Measurements from ENCODE around the gene WDR45B. TPM values are rescaled to one million over a fixed set of nuclear protein-coding genes. Genes with fewer than 3 reads are reported as not detected.

WDR45B gene
- total RNA-seq, 1 experiment from 2014 or later, result 132 TPM

DNA sequence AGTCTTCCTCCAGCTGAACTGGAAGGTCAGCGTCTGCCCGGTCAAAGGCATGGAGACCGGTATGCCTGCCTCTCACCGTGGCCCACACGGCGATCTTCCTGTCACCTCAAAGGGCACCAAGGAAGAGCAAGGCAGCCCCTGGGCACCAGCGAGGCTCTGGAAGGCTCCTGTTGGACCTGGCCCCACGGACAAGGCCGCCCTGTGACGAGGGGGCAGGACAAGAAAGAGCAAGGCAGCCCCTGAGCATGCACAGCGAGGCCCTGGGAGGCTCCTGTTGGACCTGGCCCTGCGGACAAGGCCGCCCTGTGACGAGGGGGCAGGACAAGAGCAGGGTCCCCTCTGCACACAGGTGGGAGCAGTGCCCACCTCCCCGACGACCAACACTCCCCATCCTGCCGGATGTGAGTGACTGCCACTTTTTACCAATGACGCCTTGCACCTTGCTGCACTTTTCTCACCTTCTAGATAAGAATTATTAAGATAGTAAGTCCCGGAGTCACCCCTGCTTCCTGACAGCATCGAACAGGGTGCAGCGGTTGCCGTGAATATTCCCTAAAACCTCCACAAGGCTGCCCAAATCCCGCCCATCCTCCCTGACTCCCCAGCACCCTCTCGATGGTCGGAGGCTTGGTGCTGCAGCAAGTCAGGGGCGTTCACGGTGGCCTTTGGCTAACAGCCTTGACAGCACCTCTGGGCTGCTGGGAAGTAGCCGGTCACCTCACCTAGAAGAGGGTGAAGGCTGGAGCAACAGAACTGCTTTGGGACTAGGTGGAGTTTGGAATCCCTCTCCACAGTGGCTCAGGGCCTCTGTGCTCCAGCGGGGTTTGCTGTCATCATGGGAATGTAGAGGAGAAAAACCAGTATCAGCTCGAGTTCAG lies 5.6 kb upstream of the WDR45B start:
- Histone ChIP-seq H3K4me3 (ENCODE audit: low read depth in 2 of 2, low read length in 2 of 2) (no peak overlapping the region), H3K27ac (ENCODE audit: low read length) (no peak overlapping the region), H3K27me3 (ENCODE audit: control insufficient read depth, insufficient read depth, low read length) (no peaks in the 10 kb centered on the region), H3K36me3 (ENCODE audit: control insufficient read depth, insufficient read depth, low read length) (no peaks in the 10 kb centered on the region), H3K9me3 (ENCODE audit: control insufficient read depth, insufficient read depth, low read depth, low read length) (no peaks in the 10 kb centered on the region), H3K4me1 (ENCODE audit: control insufficient read depth, insufficient read depth, low read length) (peaks cover 10% of the 10 kb centered on the region)
- in situ Hi-C loops (cut with HindIII; ENCODE audit: low pct_unique_long_range_greater_than_20kb, low sequenced_read_pairs) (no loop called here), intact Hi-C loops (cut with micrococcal nuclease; ENCODE audit: unreplicated experiment) (no loop called here)
- TF ChIP-seq SIN3A (IDR thresholded peaks at IDR 0.05; ENCODE audit: borderline replicate concordance, insufficient read depth, low read depth, low read length), result no peak
- TF ChIP-seq TCF7L2 (IDR thresholded peaks at IDR 0.05; ENCODE audit: low read depth, low read length), result no peak
- TF ChIP-seq POLR2AphosphoS5 (IDR thresholded peaks at IDR 0.05; ENCODE audit: low read depth, low read length), result no peak
- TF ChIP-seq, protein P1, sequence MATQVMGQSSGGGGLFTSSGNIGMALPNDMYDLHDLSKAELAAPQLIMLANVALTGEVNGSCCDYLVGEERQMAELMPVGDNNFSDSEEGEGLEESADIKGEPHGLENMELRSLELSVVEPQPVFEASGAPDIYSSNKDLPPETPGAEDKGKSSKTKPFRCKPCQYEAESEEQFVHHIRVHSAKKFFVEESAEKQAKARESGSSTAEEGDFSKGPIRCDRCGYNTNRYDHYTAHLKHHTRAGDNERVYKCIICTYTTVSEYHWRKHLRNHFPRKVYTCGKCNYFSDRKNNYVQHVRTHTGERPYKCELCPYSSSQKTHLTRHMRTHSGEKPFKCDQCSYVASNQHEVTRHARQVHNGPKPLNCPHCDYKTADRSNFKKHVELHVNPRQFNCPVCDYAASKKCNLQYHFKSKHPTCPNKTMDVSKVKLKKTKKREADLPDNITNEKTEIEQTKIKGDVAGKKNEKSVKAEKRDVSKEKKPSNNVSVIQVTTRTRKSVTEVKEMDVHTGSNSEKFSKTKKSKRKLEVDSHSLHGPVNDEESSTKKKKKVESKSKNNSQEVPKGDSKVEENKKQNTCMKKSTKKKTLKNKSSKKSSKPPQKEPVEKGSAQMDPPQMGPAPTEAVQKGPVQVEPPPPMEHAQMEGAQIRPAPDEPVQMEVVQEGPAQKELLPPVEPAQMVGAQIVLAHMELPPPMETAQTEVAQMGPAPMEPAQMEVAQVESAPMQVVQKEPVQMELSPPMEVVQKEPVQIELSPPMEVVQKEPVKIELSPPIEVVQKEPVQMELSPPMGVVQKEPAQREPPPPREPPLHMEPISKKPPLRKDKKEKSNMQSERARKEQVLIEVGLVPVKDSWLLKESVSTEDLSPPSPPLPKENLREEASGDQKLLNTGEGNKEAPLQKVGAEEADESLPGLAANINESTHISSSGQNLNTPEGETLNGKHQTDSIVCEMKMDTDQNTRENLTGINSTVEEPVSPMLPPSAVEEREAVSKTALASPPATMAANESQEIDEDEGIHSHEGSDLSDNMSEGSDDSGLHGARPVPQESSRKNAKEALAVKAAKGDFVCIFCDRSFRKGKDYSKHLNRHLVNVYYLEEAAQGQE (IDR thresholded peaks at IDR 0.05; ENCODE audit: insufficient read depth in 1 of 2, low read depth in 2 of 2, low read length in 1 of 2), result no peak
- TF ChIP-seq, protein P2, sequence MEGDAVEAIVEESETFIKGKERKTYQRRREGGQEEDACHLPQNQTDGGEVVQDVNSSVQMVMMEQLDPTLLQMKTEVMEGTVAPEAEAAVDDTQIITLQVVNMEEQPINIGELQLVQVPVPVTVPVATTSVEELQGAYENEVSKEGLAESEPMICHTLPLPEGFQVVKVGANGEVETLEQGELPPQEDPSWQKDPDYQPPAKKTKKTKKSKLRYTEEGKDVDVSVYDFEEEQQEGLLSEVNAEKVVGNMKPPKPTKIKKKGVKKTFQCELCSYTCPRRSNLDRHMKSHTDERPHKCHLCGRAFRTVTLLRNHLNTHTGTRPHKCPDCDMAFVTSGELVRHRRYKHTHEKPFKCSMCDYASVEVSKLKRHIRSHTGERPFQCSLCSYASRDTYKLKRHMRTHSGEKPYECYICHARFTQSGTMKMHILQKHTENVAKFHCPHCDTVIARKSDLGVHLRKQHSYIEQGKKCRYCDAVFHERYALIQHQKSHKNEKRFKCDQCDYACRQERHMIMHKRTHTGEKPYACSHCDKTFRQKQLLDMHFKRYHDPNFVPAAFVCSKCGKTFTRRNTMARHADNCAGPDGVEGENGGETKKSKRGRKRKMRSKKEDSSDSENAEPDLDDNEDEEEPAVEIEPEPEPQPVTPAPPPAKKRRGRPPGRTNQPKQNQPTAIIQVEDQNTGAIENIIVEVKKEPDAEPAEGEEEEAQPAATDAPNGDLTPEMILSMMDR (IDR thresholded peaks at IDR 0.05), result no peak
- DNase-seq (ENCODE audit: low read depth, low spot score) (no peak), ATAC-seq (no peak)
- BruUV-seq (replicated peaks), result no TSS peak
- ChIA-PET CTCF (no interaction called here), POLR2A (no interaction called here)

DNA sequence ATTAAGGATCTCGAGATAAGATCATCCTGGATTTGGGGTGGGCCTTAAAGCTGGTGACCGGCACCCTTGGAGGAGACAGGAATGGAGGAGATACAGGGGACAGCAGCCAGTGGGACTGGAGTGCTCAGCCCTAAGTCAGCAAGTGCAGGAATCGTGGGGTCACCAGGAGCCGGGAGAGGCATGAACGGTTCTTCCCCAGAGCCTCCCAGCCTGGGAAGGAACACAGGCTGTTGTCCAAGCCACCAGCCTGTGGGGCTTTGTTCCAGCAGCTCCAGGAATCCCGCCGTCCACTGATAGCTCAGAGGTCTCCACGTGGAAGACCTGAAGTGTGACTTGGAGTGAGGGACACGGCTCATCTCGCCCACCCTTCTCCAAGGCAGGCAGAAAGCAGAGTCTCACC lies 2.5 kb upstream of the WDR45B start:
- Histone ChIP-seq H3K4me3 (ENCODE audit: low read depth in 2 of 2, low read length in 2 of 2) (no peak overlapping the region), H3K36me3 (ENCODE audit: control insufficient read depth, insufficient read depth, low read length) (peaks cover 10% of the 10 kb centered on the region; the same call in 1 of the 2 replicates), H3K27ac (ENCODE audit: low read length) (no peak overlapping the region), H3K27me3 (ENCODE audit: control insufficient read depth, insufficient read depth, low read length) (no peaks in the 10 kb centered on the region), H3K4me1 (ENCODE audit: control insufficient read depth, insufficient read depth, low read length) (peaks cover 15% of the 10 kb centered on the region), H3K9me3 (ENCODE audit: control insufficient read depth, insufficient read depth, low read depth, low read length) (no peaks in the 10 kb centered on the region)
- POLR2A ChIA-PET, result no interaction called here
- intact Hi-C loops (cut with micrococcal nuclease; ENCODE audit: unreplicated experiment) (no loop called here), in situ Hi-C loops (cut with HindIII; ENCODE audit: low pct_unique_long_range_greater_than_20kb, low sequenced_read_pairs) (no loop called here)
- BruUV-seq (replicated peaks), result no TSS peak
- no peak for ATAC-seq
- CTCF ChIA-PET, result no interaction called here
- DNase-seq (ENCODE audit: low read depth, low spot score), result no peak
- TF ChIP-seq, protein P2 (IDR thresholded peaks at IDR 0.05), result no peak
- TF ChIP-seq, protein P1 (IDR thresholded peaks at IDR 0.05; ENCODE audit: insufficient read depth in 1 of 2, low read depth in 2 of 2, low read length in 1 of 2), result no peak
- TF ChIP-seq POLR2AphosphoS5 (IDR thresholded peaks at IDR 0.05; ENCODE audit: low read depth, low read length), result no peak
- no peak for TF ChIP-seq SIN3A (IDR thresholded peaks at IDR 0.05; ENCODE audit: borderline replicate concordance, insufficient read depth, low read depth, low read length)
- no peak for TF ChIP-seq TCF7L2 (IDR thresholded peaks at IDR 0.05; ENCODE audit: low read depth, low read length)
